K562 (cell line): Measurements from ENCODE around the gene ADM2. TPM values are rescaled to one million over a fixed set of nuclear protein-coding genes. Genes with fewer than 3 reads are reported as not detected.

ENCODE experiments used
- AFF1 ChIP-seq, 2 experiments: fragments of 450-650 bp; IDR thresholded peaks; 2 replicates each; pipeline ENCODE4 v1.6.1; 2018; ENCODE audit warnings: mild to moderate bottlenecking in 2 of 2, low read depth in 1 of 2; ENCODE audit not compliant: partially characterized antibody in 2 of 2
- CBX1 ChIP-seq: sonication (generic); IDR thresholded peaks from 2 replicates; pipeline ENCODE4 v1.6.1; 2016; ENCODE audit warnings: antibody characterized with exemption, low read depth, mild to moderate bottlenecking
- CBX2 ChIP-seq: fragments of 200-600 bp; sonication (generic); IDR thresholded peaks from one replicate; pipeline ENCODE4 v1.6.1; 2012; ENCODE audit warnings: mild to moderate bottlenecking, low read length, inconsistent platforms; ENCODE audit not compliant: insufficient read depth, poor library complexity, severe bottlenecking
- CGGBP1 ChIP-seq: fragments of 250-450 bp; sonication (Bioruptor Pico); IDR thresholded peaks from 2 replicates; pipeline ENCODE4 v1.9.0; 2021; ENCODE audit warnings: mild to moderate bottlenecking
- DPF2 ChIP-seq: fragments of 450-650 bp; IDR thresholded peaks from 2 replicates; pipeline ENCODE4 v1.6.1; 2016
- ETV1 ChIP-seq: fragments of 450-650 bp; conservative IDR thresholded peaks from 2 replicates; pipeline ENCODE4 v1.6.1; 2016; ENCODE audit warnings: missing genetic modification characterization, control low read depth, low read depth, missing compliant biosample characterization
- MLLT1 ChIP-seq, 2 experiments: fragments of 450-650 bp; IDR thresholded peaks; 2 replicates each; pipeline ENCODE4 v1.6.1; 2016
- NR2C2 ChIP-seq, 2 experiments: fragments of 200-800 bp in 1 of 2; sonication (Bioruptor generic) in 1 of 2; sonication (generic) in 1 of 2; formaldehyde crosslinking in 1 of 2; IDR thresholded peaks; 2 replicates each; pipeline versions ENCODE4 v1.6.1 to v1.8.0; 2016 to 2022; ENCODE audit warnings: mild to moderate bottlenecking in 1 of 2, missing compliant biosample characterization in 1 of 2, missing genetic modification characterization in 1 of 2, missing genetic modification reagents in 1 of 2
- RNF219 ChIP-seq: fragments of 250-450 bp; sonication (Bioruptor Pico); IDR thresholded peaks from 2 replicates; pipeline ENCODE4 v1.5.0; 2022; ENCODE audit warnings: mild to moderate bottlenecking
- TCF3 ChIP-seq: sonication (generic); formaldehyde crosslinking; IDR thresholded peaks from 2 replicates; pipeline ENCODE4 v1.4.0; 2020; ENCODE audit warnings: mild to moderate bottlenecking, missing genetic modification reagents
- ZNF445 ChIP-seq: fragments of 250-450 bp; sonication (Bioruptor Pico); IDR thresholded peaks from 2 replicates; pipeline ENCODE4 v1.4.0; 2020; ENCODE audit warnings: low read depth, mild to moderate bottlenecking, moderate library complexity
- ZNF518B ChIP-seq: fragments of 250-450 bp; sonication (Bioruptor Pico); IDR thresholded peaks from 2 replicates; pipeline ENCODE4 v1.5.0; 2021; ENCODE audit warnings: mild to moderate bottlenecking, moderate library complexity
- polyA plus RNA-seq, 8 experiments: library from polyadenylated mRNA; depleted of rRNA in 4 of 8; stranded (reverse) in 5 of 8; unstranded in 3 of 8; fragments of >200 nt; fragmentation: Nextera tagmentation in 2 of 8; fragmentation: Illumina TruSeq in 1 of 8; extraction: Ambion mirVana in 2 of 8; extraction: Trizol in 1 of 8; gene quantifications; 2 replicates each; pipeline versions ENCODE4 v1.2.1 to v1.2.3, GENCODE V29; 2011 to 2014; ENCODE audit warnings: inconsistent platforms in 1 of 8, missing spikeins in 1 of 8
- total RNA-seq, 7 experiments: library from RNA; depleted of rRNA in 6 of 7; stranded (reverse); fragments of >200 nt in 6 of 7; fragmentation: Illumina TruSeq in 2 of 7; extraction: Trizol in 2 of 7; gene quantifications; 2 replicates each; pipeline versions ENCODE4 v1.2.1 to v1.2.3, GENCODE V29; 2011 to 2021; ENCODE audit warnings: low replicate concordance in 1 of 7

The ADM2 gene
- total and polyA plus RNA-seq, 9 of the 15 experiments (the other 6 are each of a cell fraction or from before 2014, with no cell fraction given) = 0.11 to 5.1 (median 0.38) TPM

GRCh38 chr22:50498322-50498890 is 17.1 kb downstream of the ADM2 start (continued):
- TF ChIP-seq DPF2 (no peak), CBX1 (no peak), ZNF445 (CRISPR knock-in tag) (no peak), AFF1 (IDR thresholded peaks at IDR 0.05; ENCODE audit: low read depth in 1 of 2, partially characterized antibody in 2 of 2) (peak in 1 of 2 experiments; percentile 39), CGGBP1 (no peak), NR2C2 (CRISPR knock-in tag; IDR thresholded peaks at IDR 0.05) (no peak), NR2C2 (tag; IDR thresholded peaks at IDR 0.05) (peak; percentile 57), MLLT1 (IDR thresholded peaks at IDR 0.05) (no peak), RNF219 (no peak), ZNF518B (CRISPR knock-in tag) (no peak), TCF3 (CRISPR knock-in tag) (peak; percentile 23; the same call in 1 of the 2 replicates), CBX2 (no peak), ETV1 (tag) (no peak)
